Measurements from ENCODE around the gene CCDC18. TPM values are rescaled to one million over a fixed set of nuclear protein-coding genes. Genes with fewer than 3 reads are reported as not detected.

CCDC18 gene
- polyA plus RNA-seq, 10 donors: 3.6 to 7.6 (median 5.2) TPM

DNA sequence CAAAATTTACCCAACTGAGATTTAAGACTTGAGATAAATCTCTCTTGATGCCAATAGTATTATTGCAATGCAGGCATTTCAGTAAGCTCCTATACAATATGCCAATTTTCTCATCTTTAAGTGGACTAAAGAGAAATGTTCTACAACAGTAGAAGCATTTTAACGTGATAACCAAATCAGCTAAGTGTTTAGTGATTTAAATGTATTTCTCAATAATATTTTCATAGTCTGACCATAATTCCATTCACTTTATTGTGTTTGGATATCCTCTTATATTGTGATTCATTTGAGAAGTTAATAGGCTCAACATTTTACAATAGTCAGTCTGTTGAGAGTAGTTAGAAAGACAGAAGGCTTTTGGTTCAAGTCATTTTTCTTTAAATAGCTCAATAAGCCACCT is 120.6 kb downstream of the CCDC18 start:
- no peak for DNase-seq

DNA sequence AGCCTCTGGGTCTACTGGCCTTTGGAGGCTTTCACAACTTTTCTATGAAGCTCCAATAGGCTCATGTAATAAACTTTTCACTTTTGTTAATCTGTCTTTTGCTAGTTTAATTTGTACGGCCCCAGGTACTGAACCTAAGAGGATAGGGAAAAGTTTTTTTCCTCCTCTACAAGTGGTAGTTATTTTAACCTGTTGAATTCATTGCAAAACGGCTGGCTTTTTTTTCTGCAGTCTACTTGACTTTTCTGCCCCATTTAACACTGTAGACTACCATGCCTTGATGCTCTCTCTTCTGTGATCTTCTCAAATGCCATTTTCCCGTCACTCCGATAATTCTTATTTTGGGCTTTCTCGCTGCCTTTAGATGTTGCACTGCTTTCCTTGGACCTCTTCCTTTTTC is 121.6 kb downstream of the CCDC18 start:
- no peak for DNase-seq

DNA sequence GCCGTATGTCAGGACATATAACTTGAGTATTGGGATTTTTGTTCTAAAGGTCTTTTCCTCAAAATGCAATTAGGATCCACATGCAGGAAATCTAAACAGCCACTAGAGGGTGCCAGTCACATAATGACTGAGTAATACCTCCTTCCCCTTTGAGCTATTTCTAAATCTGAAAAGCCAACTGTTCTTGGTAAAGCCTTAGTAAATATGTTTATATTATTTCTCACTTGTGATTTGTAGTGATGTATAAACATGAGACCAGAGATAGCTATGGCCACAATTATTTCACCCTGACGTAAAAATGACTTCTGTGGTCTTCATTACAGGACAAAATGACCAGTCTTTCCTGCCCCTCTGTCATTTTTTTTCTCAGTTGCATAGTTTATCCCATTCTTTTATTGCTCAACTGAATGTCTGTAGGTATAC is 124.2 kb downstream of the CCDC18 start:
- peak; percentile 46 to 69 (median 55) for DNase-seq

DNA sequence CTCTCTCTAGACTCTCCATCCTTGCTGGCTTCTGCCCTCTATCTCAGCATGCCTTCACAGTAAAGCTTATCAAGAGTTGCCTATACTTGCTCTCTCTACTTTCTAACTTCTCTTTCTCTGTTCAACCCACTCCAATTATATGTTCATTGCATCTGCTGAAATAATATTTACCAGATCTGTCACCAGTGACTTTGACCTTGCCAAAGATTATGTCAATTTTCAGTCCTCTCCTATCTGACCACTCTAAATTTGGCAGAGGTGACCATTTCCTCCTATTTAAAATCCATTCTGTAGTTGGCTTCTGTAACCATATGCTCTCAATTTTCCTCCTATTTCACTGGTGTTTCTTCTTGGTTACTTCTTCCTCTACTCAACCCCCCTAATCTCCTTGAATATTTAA is 126.4 kb downstream of the CCDC18 start:
- no peak for DNase-seq

DNA sequence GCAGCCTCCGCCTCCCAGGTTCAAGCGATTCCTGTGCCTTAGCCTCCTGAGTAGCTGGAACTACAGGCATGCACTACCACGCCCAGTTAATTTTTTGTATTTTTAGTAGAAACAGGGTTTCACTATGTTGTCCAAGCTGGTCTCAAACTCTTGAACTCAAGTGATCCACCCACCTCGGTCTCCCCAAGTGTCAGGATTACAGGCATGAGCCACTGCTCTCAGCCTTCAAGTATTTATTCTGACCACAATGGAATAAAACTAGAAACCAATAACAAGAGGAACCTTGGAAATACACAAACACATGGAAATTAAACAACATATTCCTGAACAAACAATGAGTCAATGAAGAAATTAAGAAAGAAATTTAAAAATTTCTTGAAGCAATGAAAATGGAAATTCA is 132.5 kb downstream of the CCDC18 start:
- no peak for DNase-seq

DNA sequence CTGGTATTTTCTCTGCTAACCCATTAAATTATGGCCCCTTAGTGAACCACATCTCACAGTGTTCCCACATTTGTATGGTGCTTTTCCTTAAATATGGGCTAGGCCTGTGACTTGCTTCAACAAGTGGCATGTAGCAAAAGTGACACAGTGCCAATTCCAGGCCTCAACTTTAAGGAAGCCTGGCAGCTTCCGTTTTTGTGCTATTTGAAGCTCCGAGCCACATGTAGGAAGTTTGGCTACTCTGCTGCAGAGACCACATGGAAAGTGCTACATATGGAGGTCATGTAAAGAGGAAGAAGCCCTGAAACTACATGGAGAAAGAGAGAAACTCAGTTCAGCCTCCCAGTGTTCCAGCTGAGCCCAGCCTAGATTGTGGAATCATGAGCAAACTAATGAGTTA is 136.7 kb downstream of the CCDC18 start:
- peak in 2 of 3 donors; percentile 15 to 35 for DNase-seq

DNA sequence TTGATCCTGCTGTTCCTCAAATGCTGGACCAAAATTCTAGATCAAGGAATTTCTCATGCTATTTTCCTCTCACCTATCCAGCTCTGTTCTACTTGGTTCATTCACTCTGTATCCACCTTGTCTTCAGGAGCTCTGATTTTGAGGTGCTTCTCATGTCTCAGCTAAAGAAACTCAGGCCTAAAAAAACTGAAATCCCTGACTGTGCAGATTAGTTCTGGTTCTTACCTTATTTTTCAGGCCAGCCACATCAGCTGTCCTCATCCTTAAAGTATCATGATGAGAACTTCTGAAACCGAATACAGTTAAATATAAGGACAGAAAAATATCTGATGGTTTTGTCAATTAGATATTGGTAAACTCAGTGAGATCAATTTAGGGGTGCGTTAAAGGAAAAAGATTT is 137.4 kb downstream of the CCDC18 start:
- DNase-seq: no peak

DNA sequence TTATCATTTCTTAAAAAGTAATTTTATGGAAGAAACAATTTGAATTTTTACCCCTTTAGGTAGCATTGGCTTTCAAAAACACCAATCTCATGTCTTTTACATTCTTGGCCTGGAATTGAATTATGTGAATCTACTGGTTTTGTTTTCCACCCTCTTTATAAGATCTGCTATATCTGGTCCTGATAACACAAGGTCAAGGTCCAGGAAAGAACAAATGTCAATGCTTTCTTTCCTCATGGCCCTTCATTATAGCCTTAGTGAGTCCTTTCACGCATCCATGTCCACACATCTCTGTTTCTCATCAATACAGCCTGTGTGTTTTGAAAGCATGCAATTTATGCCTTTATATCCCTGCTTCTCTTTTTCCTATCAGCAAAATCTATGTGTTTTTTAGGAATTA is 141.2 kb downstream of the CCDC18 start:
- DNase-seq: no peak

DNA sequence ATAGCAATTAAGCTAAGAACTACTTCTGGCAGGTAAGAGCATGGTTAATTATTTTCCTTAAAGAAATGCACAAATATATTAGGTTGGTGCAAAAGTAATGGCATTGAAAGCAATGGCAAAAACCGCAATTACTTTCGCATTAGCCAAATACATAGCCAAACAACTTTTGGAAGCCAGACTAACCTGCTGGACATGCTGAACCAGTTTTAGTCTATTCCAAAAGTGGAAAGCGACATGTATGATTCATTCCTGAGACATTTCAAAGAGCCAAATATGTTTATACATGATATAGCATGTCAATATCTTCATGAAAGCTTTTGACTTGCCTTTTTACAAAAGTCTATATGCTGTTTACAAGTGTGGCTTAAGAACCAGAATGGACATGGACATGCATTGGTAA is 141.8 kb downstream of the CCDC18 start:
- DNase-seq: no peak

DNA sequence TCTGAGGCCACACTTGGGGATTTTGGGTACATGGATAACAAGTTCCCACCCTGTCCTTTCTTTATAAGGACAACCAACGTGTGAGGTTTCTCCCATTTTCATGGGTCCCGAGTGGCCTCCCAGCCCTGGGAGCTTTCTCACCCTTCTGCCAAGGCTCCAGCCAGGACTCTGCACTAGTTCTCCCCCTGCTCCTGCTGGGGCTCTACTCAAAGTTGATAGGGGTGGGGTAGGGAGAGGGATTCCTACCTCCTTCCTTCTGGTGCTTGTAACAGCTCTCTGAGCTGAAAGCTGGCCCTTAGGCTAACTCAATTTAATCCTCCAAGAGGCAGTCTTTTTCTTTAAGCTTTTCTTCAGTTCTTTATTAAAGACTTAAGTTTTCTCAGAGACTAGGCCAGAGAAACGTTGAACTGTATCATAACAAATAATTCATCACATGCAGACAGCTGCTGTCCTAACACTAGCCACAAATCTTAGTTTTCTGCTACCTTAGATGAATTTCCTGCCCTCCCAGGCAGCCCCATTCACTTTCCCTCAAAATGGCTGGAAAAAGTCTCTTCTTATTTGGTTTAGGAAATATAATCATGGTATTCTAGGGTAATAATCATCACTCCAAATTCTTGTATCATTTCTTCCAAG is 142.8 kb downstream of the CCDC18 start:
- no peak for DNase-seq

DNA sequence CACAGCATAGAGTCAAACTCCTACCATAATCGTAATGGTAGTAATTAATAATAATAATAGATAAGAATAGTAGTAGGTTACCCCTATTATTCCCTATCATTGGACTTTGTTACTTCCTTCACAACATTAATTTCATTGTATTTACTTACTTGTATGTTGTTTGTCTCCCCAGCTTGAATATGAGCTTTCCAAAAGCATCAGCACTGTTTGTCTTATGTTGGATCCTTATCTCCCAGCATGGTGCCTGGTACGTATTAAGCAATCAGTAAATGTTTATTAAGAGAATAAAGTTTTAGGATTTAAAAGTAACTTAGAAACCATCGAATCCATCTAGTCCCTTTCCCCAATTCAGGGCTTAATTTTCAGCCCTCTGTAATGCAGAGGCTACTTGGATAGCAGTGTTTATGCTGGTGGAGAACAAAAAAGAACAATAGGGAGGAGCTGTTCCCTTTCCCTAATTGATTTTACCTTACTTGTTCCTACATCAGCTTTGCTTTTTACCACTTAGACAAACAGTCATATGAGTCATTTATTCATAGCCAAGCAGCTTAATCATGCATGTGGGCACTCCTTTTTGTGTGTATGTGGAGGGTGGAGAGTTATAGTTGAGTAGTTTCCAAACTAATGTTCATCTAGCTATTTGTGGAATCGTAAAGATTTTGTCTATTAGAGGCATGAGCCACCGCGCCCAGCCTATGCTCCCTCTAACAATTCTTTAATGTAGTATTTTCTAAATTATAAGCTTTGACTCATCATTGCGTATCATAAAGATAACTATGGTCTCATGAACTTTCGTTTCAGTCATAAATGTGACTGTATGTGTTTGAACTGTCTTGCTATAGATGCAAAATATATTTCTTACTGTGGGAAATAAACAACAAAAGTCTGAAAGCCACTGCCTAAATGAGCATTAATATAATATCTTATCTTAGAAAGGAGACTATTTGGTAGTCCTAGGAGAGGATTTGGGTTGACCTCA is 144.3 kb downstream of the CCDC18 start:
- no peak for DNase-seq

Other genes starting within 250 kb of the CCDC18 start
- 10 to 100 TPM; 10.2 to 14.5 (median 11.8) TPM for gene DIPK1A, start 219.3 kb upstream of the CCDC18 start, polyA plus RNA-seq (ENCODE audit: insufficient read length in 10 of 10)
- 10 to 100 TPM; 17.3 to 31.0 (median 21.7) TPM for gene MTF2, start 101.4 kb upstream of the CCDC18 start, polyA plus RNA-seq (ENCODE audit: insufficient read length in 10 of 10)
- gene TMED5, start 311 bp upstream of the CCDC18 start, polyA plus RNA-seq (ENCODE audit: insufficient read length in 10 of 10): 10 to 100 TPM; 21.1 to 31.7 (median 28.0) TPM
- gene DR1, start 165.2 kb downstream of the CCDC18 start, polyA plus RNA-seq (ENCODE audit: insufficient read length in 10 of 10): 10 to 100 TPM; 59.4 to 80.1 (median 65.6) TPM